ENCODE results near the gene DCHS1. TPM values are rescaled to one million over a fixed set of nuclear protein-coding genes. Genes with fewer than 3 reads are reported as not detected.

DCHS1 gene
- total RNA-seq, 1 donor from 2014 or later = 1.4 TPM

- peak; percentile 37 for ATAC-seq
Measured at GRCh38 chr11:6587360-6587953, 68.2 kb downstream of the DCHS1 start.

- ATAC-seq = no peak
Measured at GRCh38 chr11:6586434-6587359, 68.9 kb downstream of the DCHS1 start.

- no peak for ATAC-seq
Measured at GRCh38 chr11:6584528-6584927, 71.1 kb downstream of the DCHS1 start.

GRCh38 chr11:6583584-6583983 lies 72.0 kb downstream of the DCHS1 start:
- ATAC-seq = no peak

GRCh38 chr11:6579681-6580080 lies 75.9 kb downstream of the DCHS1 start:
- no peak for ATAC-seq

GRCh38 chr11:6578134-6578533 lies 77.5 kb downstream of the DCHS1 start:
- no peak for ATAC-seq

GRCh38 chr11:6576471-6577373 lies 78.9 kb downstream of the DCHS1 start:
- ATAC-seq = no peak

GRCh38 chr11:6574816-6575715 lies 80.5 kb downstream of the DCHS1 start:
- no peak for ATAC-seq

GRCh38 chr11:6572215-6572614 lies 83.4 kb downstream of the DCHS1 start:
- ATAC-seq = peak; percentile 37

GRCh38 chr11:6571434-6572008 lies 84.1 kb downstream of the DCHS1 start:
- no peak for ATAC-seq

Other genes with a start within 250 kb of the DCHS1 start
- 2.6 TPM for gene APBB1, start 236.7 kb downstream of the DCHS1 start, total RNA-seq
- gene HPX, start 214.8 kb downstream of the DCHS1 start, total RNA-seq = 0.64 TPM
- 2.7 TPM for gene TRIM3, start 181.9 kb downstream of the DCHS1 start, total RNA-seq
- 36.3 TPM for gene ARFIP2, start 174.5 kb downstream of the DCHS1 start, total RNA-seq
- gene TIMM10B, start 174.3 kb downstream of the DCHS1 start, total RNA-seq = 24.8 TPM
- gene DNHD1, start 158.5 kb downstream of the DCHS1 start, total RNA-seq = 4.9 TPM
- 13.2 TPM for gene RRP8, start 52.2 kb downstream of the DCHS1 start, total RNA-seq
- 32.4 TPM for gene ILK, start 52.0 kb downstream of the DCHS1 start, total RNA-seq
- gene TAF10, start 43.6 kb downstream of the DCHS1 start, total RNA-seq = 101 TPM
- gene TPP1, start 36.4 kb downstream of the DCHS1 start, total RNA-seq = 38.7 TPM
- gene MRPL17, start 27.5 kb upstream of the DCHS1 start, total RNA-seq = 37.1 TPM
- 0.04 TPM for gene OR2AG2, start 116.2 kb upstream of the DCHS1 start, total RNA-seq
- gene OR2AG1, start 127.2 kb upstream of the DCHS1 start, total RNA-seq = not detected
- gene OR6A2, start 143.9 kb upstream of the DCHS1 start, total RNA-seq = 0.08 TPM
- not detected for gene OR10A5, start 189.9 kb upstream of the DCHS1 start, total RNA-seq
- not detected for gene OR10A2, start 207.2 kb upstream of the DCHS1 start, total RNA-seq
- not detected for gene OR10A4, start 220.8 kb upstream of the DCHS1 start, total RNA-seq
- 0.20 TPM for gene OR2D2, start 236.7 kb upstream of the DCHS1 start, total RNA-seq

Measured in esophagus mucosa (tissue), 1 donor.